ENCODE data around the gene PIP5KL1. TPM values are rescaled to one million over a fixed set of nuclear protein-coding genes. Genes with fewer than 3 reads are reported as not detected.

PIP5KL1 gene
- total and polyA plus RNA-seq, 2 donors (not counting 3 experiments of a cell fraction or from before 2014, with no cell fraction given): 1.5 to 2.9 TPM

- DNase-seq (ENCODE audit: low read depth, low spot score) (no peak), FAIRE-seq (no peak)
- intact Hi-C loops (cut with micrococcal nuclease) (loop anchor here (10.0 kb wide), 1 partner anchor 389 kb away; no protein-coding TSS in a partner anchor), dilution Hi-C loops (cut with MboI; ENCODE audit: extremely low pct_ligation_motif_present, low sequenced_read_pairs) (no loop called here)
- Histone ChIP-seq H3K79me2 (ENCODE audit: control insufficient read depth, insufficient read depth, low read length) (peaks cover 12% of the 10 kb centered on the region), H3K9me3 (replicated peaks; ENCODE audit: control insufficient read depth, insufficient read depth, low read length) (no peaks in the 10 kb centered on the region), H3K27me3 (ENCODE audit: control insufficient read depth in 2 of 2, insufficient read depth in 2 of 2, low read length in 2 of 2) (no peaks in the 10 kb centered on the region), H3K9ac (replicated peaks; ENCODE audit: extremely low read depth, insufficient read depth, low read length) (no peak overlapping the region), H4K20me1 (replicated peaks; ENCODE audit: control insufficient read depth, extremely low read depth, insufficient read depth, low read length) (no peaks in the 10 kb centered on the region), H2AFZ (ENCODE audit: low read depth, low read length) (no peak overlapping the region), H3K36me3 (ENCODE audit: control insufficient read depth in 2 of 2, extremely low read depth in 1 of 2, insufficient read depth in 2 of 2, low read length in 2 of 2) (peaks cover 0 to 24% of the 10 kb centered on the region in 2 experiments), H3K4me1 (ENCODE audit: control insufficient read depth, extremely low read depth, insufficient read depth, low read length) (peaks cover 30% of the 10 kb centered on the region), H3K9me1 (replicated peaks; ENCODE audit: control insufficient read depth, extremely low read depth, insufficient read depth, low read length) (no peaks in the 10 kb centered on the region), H3K4me2 (ENCODE audit: insufficient read depth, low read length) (no peak overlapping the region), H3K4me3 (replicated peaks in 1 of 3; ENCODE audit: insufficient read depth in 1 of 3, low read depth in 1 of 3, low read length in 3 of 3) (no peak overlapping the region), H3K27ac (ENCODE audit: insufficient read depth, low read depth, low read length) (no peak overlapping the region)
- TF ChIP-seq EZH2 (IDR thresholded peaks at IDR 0.05; ENCODE audit: borderline replicate concordance, low read depth, low read length, severe bottlenecking): no peak
- no peak for TF ChIP-seq POLR2A (IDR thresholded peaks at IDR 0.05; ENCODE audit: low read depth, low read length)
- ChIA-PET POLR2A (no interaction called here), CTCF (interaction anchor here (1.2 kb wide), 2 partner anchors 44 to 157 kb away, joined by 3 to 4 read pairs; no protein-coding TSS in a partner anchor)
- BruUV-seq (replicated peaks): no TSS peak
These were observed 16.9 kb downstream of the PIP5KL1 start for GRCh38 chr9:127913682-127914081.

GRCh38 chr9:127912882-127913281 lies 17.7 kb downstream of the PIP5KL1 start:
- no TSS peak for BruUV-seq (replicated peaks)
- H3K4me3 ChIP-seq (replicated peaks in 1 of 3; ENCODE audit: insufficient read depth in 1 of 3, low read depth in 1 of 3, low read length in 3 of 3): no peak overlapping the region
- peaks cover 0 to 24% of the 10 kb centered on the region in 2 experiments for H3K36me3 ChIP-seq (ENCODE audit: control insufficient read depth in 2 of 2, extremely low read depth in 1 of 2, insufficient read depth in 2 of 2, low read length in 2 of 2)
- POLR2A ChIA-PET: no interaction called here
- no peaks in the 10 kb centered on the region for H3K9me3 ChIP-seq (replicated peaks; ENCODE audit: control insufficient read depth, insufficient read depth, low read length)
- no peaks in the 10 kb centered on the region for H3K27me3 ChIP-seq (ENCODE audit: control insufficient read depth in 2 of 2, insufficient read depth in 2 of 2, low read length in 2 of 2)
- no peak overlapping the region for H3K27ac ChIP-seq (ENCODE audit: insufficient read depth, low read depth, low read length)
- no peak for TF ChIP-seq MAX (IDR thresholded peaks at IDR 0.05; ENCODE audit: insufficient read depth, insufficient read length)
- no peak for TF ChIP-seq EZH2 (IDR thresholded peaks at IDR 0.05; ENCODE audit: borderline replicate concordance, low read depth, low read length, severe bottlenecking)
- TF ChIP-seq MYC (IDR thresholded peaks at IDR 0.05; ENCODE audit: low read depth, low read length): no peak
- TF ChIP-seq POLR2AphosphoS5 (IDR thresholded peaks at IDR 0.05; ENCODE audit: insufficient read depth, low read depth, low read length): no peak
- TF ChIP-seq POLR2A (IDR thresholded peaks at IDR 0.05; ENCODE audit: low read depth, low read length): no peak
- TF ChIP-seq GATA2 (IDR thresholded peaks at IDR 0.05; ENCODE audit: insufficient read depth, insufficient read length, low read depth, low read length): no peak
- no peak for TF ChIP-seq JUN (IDR thresholded peaks at IDR 0.05; ENCODE audit: borderline replicate concordance, insufficient read depth, insufficient read length, low read depth)
- no peak for TF ChIP-seq CTCF (IDR thresholded peaks at IDR 0.05; ENCODE audit: extremely low read depth in 1 of 2, insufficient read depth in 1 of 2, low read depth in 1 of 2, low read length in 2 of 2)
- TF ChIP-seq FOS (IDR thresholded peaks at IDR 0.05; ENCODE audit: borderline replicate concordance, insufficient read depth, low read length): no peak
- no peak overlapping the region for H3K9ac ChIP-seq (replicated peaks; ENCODE audit: extremely low read depth, insufficient read depth, low read length)
- no peak overlapping the region for H3K4me2 ChIP-seq (ENCODE audit: insufficient read depth, low read length)
- H2AFZ ChIP-seq (ENCODE audit: low read depth, low read length): no peak overlapping the region
- dilution Hi-C loops (cut with MboI; ENCODE audit: extremely low pct_ligation_motif_present, low sequenced_read_pairs): no loop called here
- no peak for FAIRE-seq
- DNase-seq (ENCODE audit: low read depth, low spot score): no peak
- H4K20me1 ChIP-seq (replicated peaks; ENCODE audit: control insufficient read depth, extremely low read depth, insufficient read depth, low read length): no peaks in the 10 kb centered on the region
- intact Hi-C loops (cut with micrococcal nuclease): loop anchor here (10.0 kb wide), 1 partner anchor 388 kb away; no protein-coding TSS in a partner anchor
- no peaks in the 10 kb centered on the region for H3K9me1 ChIP-seq (replicated peaks; ENCODE audit: control insufficient read depth, extremely low read depth, insufficient read depth, low read length)
- CTCF ChIA-PET: interaction anchor here (0.6 to 1.2 kb wide), 4 partner anchors 13 to 178 kb away, joined by 3 read pairs; partner anchors contain the start of gene TOR2A
- peaks cover 12% of the 10 kb centered on the region for H3K79me2 ChIP-seq (ENCODE audit: control insufficient read depth, insufficient read depth, low read length)
- H3K4me1 ChIP-seq (ENCODE audit: control insufficient read depth, extremely low read depth, insufficient read depth, low read length): peaks cover 23% of the 10 kb centered on the region

Measured in endothelial cell of umbilical vein (primary cell).